ENCODE data around the gene RET.

The RET gene

DNA sequence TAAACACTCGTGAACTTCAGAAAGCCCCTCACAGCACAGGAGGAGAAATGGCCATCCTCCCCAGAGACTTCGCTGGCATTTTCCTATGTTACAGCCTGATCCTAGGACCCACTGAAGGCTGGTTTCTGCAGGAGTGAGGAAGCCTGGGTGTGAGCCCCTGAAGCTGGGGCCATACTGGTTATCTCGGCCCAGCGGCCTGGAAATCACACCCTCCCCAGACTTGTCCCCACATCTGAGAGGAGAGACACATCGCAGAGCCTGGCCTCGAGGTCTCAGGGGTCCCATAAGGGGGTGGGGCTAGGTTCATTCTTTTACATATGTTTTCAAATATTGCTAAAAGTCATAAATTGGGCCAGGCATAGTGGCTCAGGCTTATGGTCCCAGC is 17.5 kb upstream of the RET start:
- no peak overlapping the region for H4K5ac ChIP-seq (ENCODE audit: low read length)
- no peak overlapping the region for H3K23ac ChIP-seq (ENCODE audit: low read length)
- H3K79me1 ChIP-seq (ENCODE audit: low read length) = no peaks in the 10 kb centered on the region
- WGBS (ENCODE audit: extremely low coverage, insufficient coverage, low lambda C conversion rate) = no CpG with 5 or more reads among the region's 6 CpGs
- no peaks in the 10 kb centered on the region for H3K36me3 ChIP-seq (ENCODE audit: control insufficient read depth, insufficient read depth, low read length)
- H3K4ac ChIP-seq (ENCODE audit: low read depth, low read length) = no peak overlapping the region
- no peak overlapping the region for H3K9ac ChIP-seq (ENCODE audit: low read length)
- no peak overlapping the region for H3K27ac ChIP-seq (ENCODE audit: low read depth, low read length)
- H3K4me2 ChIP-seq (ENCODE audit: low read length) = no peak overlapping the region
- no peaks in the 10 kb centered on the region for H3K79me2 ChIP-seq (ENCODE audit: control insufficient read depth, insufficient read depth, low read length)
- no peaks in the 10 kb centered on the region for H3K4me1 ChIP-seq (ENCODE audit: control insufficient read depth, low read depth, low read length)
- H2BK120ac ChIP-seq (ENCODE audit: low read depth, low read length) = no peak overlapping the region
- no peak overlapping the region for H3K18ac ChIP-seq (ENCODE audit: low read length)
- H3K56ac ChIP-seq (ENCODE audit: low read length) = no peak overlapping the region
- no peak overlapping the region for H4K8ac ChIP-seq (ENCODE audit: low read depth, low read length)
- H3K4me3 ChIP-seq (ENCODE audit: low read length) = no peak overlapping the region
- no peak overlapping the region for H2AK5ac ChIP-seq (ENCODE audit: low read length)
- H2BK15ac ChIP-seq (replicated peaks; ENCODE audit: low read depth) = no peak overlapping the region
- H2BK5ac ChIP-seq (ENCODE audit: low read length) = no peak overlapping the region
- no peak for DNase-seq
- no peaks in the 10 kb centered on the region for H3K27me3 ChIP-seq (ENCODE audit: insufficient read depth, low read length, poor library complexity)

DNA sequence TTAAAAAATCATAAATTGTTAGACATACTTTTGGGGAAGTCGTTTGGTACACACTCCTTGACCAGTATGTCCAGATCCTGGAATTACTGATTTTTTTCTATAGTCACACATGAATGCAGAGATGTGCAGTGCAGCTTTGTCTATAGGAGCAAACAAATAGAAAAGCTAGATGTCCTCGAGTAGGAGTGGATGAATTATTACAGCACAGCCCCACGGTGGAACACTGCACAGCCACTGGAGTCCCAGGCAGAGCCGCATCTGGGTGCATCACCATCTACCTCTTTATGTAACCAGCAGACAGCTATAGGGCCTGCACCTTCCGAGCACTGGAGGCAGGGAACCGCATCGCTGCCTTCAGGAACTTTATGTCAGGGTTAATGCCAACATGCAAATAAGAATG is 17.0 kb upstream of the RET start:
- no CpG with 5 or more reads among the region's 7 CpGs for whole genome bisulfite sequencing (ENCODE audit: extremely low coverage, insufficient coverage, low lambda C conversion rate)

DNA sequence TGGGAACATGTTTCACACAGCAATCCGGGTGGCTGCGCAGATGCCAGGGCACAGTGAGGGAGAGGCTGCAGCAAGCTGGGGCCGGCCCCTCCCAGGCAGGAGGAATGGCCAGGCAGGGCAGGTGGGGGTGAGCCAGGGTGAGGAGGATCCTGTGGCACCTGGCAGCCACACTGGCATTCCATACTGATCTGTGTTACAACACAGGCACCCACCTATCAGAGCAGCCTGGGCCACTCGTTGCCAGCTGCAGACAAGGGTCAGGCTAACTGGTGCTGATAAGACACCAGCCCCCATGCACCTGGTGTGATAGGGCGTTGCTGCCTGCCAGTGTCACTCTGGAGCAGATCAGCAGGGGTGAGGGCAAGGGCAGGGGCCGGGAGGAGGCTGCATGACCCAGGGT is 16.6 kb upstream of the RET start:
- Histone ChIP-seq H3K4me1 (ENCODE audit: control insufficient read depth, low read depth, low read length) (no peaks in the 10 kb centered on the region), H3K18ac (ENCODE audit: low read length) (no peak overlapping the region), H2BK120ac (ENCODE audit: low read depth, low read length) (no peak overlapping the region), H3K4me3 (ENCODE audit: low read length) (no peak overlapping the region), H3K56ac (ENCODE audit: low read length) (no peak overlapping the region), H3K9ac (ENCODE audit: low read length) (no peak overlapping the region), H2AK5ac (ENCODE audit: low read length) (no peak overlapping the region), H3K36me3 (ENCODE audit: control insufficient read depth, insufficient read depth, low read length) (no peaks in the 10 kb centered on the region), H3K79me2 (ENCODE audit: control insufficient read depth, insufficient read depth, low read length) (no peaks in the 10 kb centered on the region), H3K23ac (ENCODE audit: low read length) (no peak overlapping the region), H3K4me2 (ENCODE audit: low read length) (no peak overlapping the region), H3K79me1 (ENCODE audit: low read length) (no peaks in the 10 kb centered on the region), H4K8ac (ENCODE audit: low read depth, low read length) (no peak overlapping the region), H3K4ac (ENCODE audit: low read depth, low read length) (no peak overlapping the region), H2BK15ac (replicated peaks; ENCODE audit: low read depth) (no peak overlapping the region), H3K27ac (ENCODE audit: low read depth, low read length) (no peak overlapping the region), H2BK5ac (ENCODE audit: low read length) (no peak overlapping the region), H4K5ac (ENCODE audit: low read length) (no peak overlapping the region), H3K27me3 (ENCODE audit: insufficient read depth, low read length, poor library complexity) (no peaks in the 10 kb centered on the region)
- DNase-seq = no peak
- no CpG with 5 or more reads among the region's 6 CpGs for WGBS (ENCODE audit: extremely low coverage, insufficient coverage, low lambda C conversion rate)

More for the DNA sequence above, 17.0 kb upstream of the RET start:
- H3K79me1 ChIP-seq (ENCODE audit: low read length) = no peaks in the 10 kb centered on the region
- no peaks in the 10 kb centered on the region for H3K4me1 ChIP-seq (ENCODE audit: control insufficient read depth, low read depth, low read length)
- H3K23ac ChIP-seq (ENCODE audit: low read length) = no peak overlapping the region
- no peak overlapping the region for H3K56ac ChIP-seq (ENCODE audit: low read length)
- no peak overlapping the region for H3K27ac ChIP-seq (ENCODE audit: low read depth, low read length)
- no peak overlapping the region for H3K4me3 ChIP-seq (ENCODE audit: low read length)
- H2BK5ac ChIP-seq (ENCODE audit: low read length) = no peak overlapping the region
- no peak overlapping the region for H4K5ac ChIP-seq (ENCODE audit: low read length)
- H2BK15ac ChIP-seq (replicated peaks; ENCODE audit: low read depth) = no peak overlapping the region
- H4K8ac ChIP-seq (ENCODE audit: low read depth, low read length) = no peak overlapping the region
- no peak overlapping the region for H3K9ac ChIP-seq (ENCODE audit: low read length)
- H3K4ac ChIP-seq (ENCODE audit: low read depth, low read length) = no peak overlapping the region
- DNase-seq = no peak
- no peaks in the 10 kb centered on the region for H3K27me3 ChIP-seq (ENCODE audit: insufficient read depth, low read length, poor library complexity)
- no peak overlapping the region for H3K18ac ChIP-seq (ENCODE audit: low read length)
- H2AK5ac ChIP-seq (ENCODE audit: low read length) = no peak overlapping the region
- H3K4me2 ChIP-seq (ENCODE audit: low read length) = no peak overlapping the region
- H3K36me3 ChIP-seq (ENCODE audit: control insufficient read depth, insufficient read depth, low read length) = no peaks in the 10 kb centered on the region
- H3K79me2 ChIP-seq (ENCODE audit: control insufficient read depth, insufficient read depth, low read length) = no peaks in the 10 kb centered on the region
- H2BK120ac ChIP-seq (ENCODE audit: low read depth, low read length) = no peak overlapping the region

DNA sequence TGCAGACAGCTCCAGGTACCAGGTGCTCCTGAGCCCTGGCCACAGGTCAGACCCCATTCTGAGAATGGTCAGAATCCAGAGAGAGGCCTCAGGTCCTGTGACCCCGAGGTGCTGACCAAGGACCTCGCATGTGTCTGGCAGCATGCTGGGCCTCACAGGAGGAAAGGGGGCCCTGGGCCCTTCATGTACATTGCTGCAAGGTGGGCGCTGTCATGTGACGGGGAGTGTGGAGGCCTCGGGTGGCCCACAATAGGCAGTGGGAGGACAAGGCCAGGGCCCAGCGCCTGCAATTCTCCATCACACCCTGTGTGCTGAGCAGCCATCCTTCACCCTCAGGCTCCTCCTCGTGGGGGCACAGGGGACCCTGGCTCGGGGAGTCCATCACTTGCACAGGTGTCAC is 15.5 kb upstream of the RET start:
- no peaks in the 10 kb centered on the region for H3K79me1 ChIP-seq (ENCODE audit: low read length)
- H3K27ac ChIP-seq (ENCODE audit: low read depth, low read length) = no peak overlapping the region
- H4K5ac ChIP-seq (ENCODE audit: low read length) = no peak overlapping the region
- no peaks in the 10 kb centered on the region for H3K79me2 ChIP-seq (ENCODE audit: control insufficient read depth, insufficient read depth, low read length)
- H2BK5ac ChIP-seq (ENCODE audit: low read length) = no peak overlapping the region
- H3K4me3 ChIP-seq (ENCODE audit: low read length) = no peak overlapping the region
- no peak overlapping the region for H3K4me2 ChIP-seq (ENCODE audit: low read length)
- no peak overlapping the region for H2BK15ac ChIP-seq (replicated peaks; ENCODE audit: low read depth)
- no CpG with 5 or more reads among the region's 8 CpGs for WGBS (ENCODE audit: extremely low coverage, insufficient coverage, low lambda C conversion rate)
- no peaks in the 10 kb centered on the region for H3K36me3 ChIP-seq (ENCODE audit: control insufficient read depth, insufficient read depth, low read length)
- H3K4me1 ChIP-seq (ENCODE audit: control insufficient read depth, low read depth, low read length) = no peaks in the 10 kb centered on the region
- no peak overlapping the region for H3K4ac ChIP-seq (ENCODE audit: low read depth, low read length)
- no peak overlapping the region for H3K9ac ChIP-seq (ENCODE audit: low read length)
- no peak overlapping the region for H3K23ac ChIP-seq (ENCODE audit: low read length)
- no peak overlapping the region for H2BK120ac ChIP-seq (ENCODE audit: low read depth, low read length)
- no peak overlapping the region for H3K56ac ChIP-seq (ENCODE audit: low read length)
- H2AK5ac ChIP-seq (ENCODE audit: low read length) = no peak overlapping the region
- no peaks in the 10 kb centered on the region for H3K27me3 ChIP-seq (ENCODE audit: insufficient read depth, low read length, poor library complexity)
- H3K18ac ChIP-seq (ENCODE audit: low read length) = no peak overlapping the region
- no peak overlapping the region for H4K8ac ChIP-seq (ENCODE audit: low read depth, low read length)
- DNase-seq = no peak

DNA sequence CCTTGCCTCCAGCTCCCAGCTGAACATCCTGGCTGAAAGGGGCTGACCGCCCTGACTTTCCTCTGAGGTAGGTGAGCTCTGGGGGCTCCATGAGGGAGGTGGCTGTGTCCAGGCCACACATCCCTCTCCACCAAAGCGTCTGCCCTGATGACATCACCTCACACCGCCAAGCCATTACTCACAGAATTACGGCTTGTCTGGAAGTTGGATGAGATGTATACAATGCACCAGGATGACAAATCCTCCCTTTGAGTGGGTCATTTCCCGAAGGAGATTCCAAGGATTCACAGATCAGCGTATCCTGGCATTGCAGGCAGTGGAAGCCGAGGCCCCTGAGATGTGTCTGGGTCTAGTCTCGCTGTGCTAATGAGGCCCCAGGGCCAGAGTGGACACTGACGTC is 15.1 kb upstream of the RET start:
- DNase-seq = no peak
- WGBS (ENCODE audit: extremely low coverage, insufficient coverage, low lambda C conversion rate) = no CpG with 5 or more reads among the region's 9 CpGs
- Histone ChIP-seq H3K4me1 (ENCODE audit: control insufficient read depth, low read depth, low read length) (no peaks in the 10 kb centered on the region), H3K36me3 (ENCODE audit: control insufficient read depth, insufficient read depth, low read length) (no peaks in the 10 kb centered on the region), H4K5ac (ENCODE audit: low read length) (no peak overlapping the region), H3K4ac (ENCODE audit: low read depth, low read length) (no peak overlapping the region), H2BK120ac (ENCODE audit: low read depth, low read length) (no peak overlapping the region), H2BK15ac (replicated peaks; ENCODE audit: low read depth) (no peak overlapping the region), H3K79me1 (ENCODE audit: low read length) (no peaks in the 10 kb centered on the region), H2AK5ac (ENCODE audit: low read length) (no peak overlapping the region), H3K27me3 (ENCODE audit: insufficient read depth, low read length, poor library complexity) (no peaks in the 10 kb centered on the region), H3K18ac (ENCODE audit: low read length) (no peak overlapping the region), H2BK5ac (ENCODE audit: low read length) (no peak overlapping the region), H3K27ac (ENCODE audit: low read depth, low read length) (no peak overlapping the region), H4K8ac (ENCODE audit: low read depth, low read length) (no peak overlapping the region), H3K4me2 (ENCODE audit: low read length) (no peak overlapping the region), H3K9ac (ENCODE audit: low read length) (no peak overlapping the region), H3K4me3 (ENCODE audit: low read length) (no peak overlapping the region), H3K56ac (ENCODE audit: low read length) (no peak overlapping the region), H3K79me2 (ENCODE audit: control insufficient read depth, insufficient read depth, low read length) (no peaks in the 10 kb centered on the region), H3K23ac (ENCODE audit: low read length) (no peak overlapping the region)

DNA sequence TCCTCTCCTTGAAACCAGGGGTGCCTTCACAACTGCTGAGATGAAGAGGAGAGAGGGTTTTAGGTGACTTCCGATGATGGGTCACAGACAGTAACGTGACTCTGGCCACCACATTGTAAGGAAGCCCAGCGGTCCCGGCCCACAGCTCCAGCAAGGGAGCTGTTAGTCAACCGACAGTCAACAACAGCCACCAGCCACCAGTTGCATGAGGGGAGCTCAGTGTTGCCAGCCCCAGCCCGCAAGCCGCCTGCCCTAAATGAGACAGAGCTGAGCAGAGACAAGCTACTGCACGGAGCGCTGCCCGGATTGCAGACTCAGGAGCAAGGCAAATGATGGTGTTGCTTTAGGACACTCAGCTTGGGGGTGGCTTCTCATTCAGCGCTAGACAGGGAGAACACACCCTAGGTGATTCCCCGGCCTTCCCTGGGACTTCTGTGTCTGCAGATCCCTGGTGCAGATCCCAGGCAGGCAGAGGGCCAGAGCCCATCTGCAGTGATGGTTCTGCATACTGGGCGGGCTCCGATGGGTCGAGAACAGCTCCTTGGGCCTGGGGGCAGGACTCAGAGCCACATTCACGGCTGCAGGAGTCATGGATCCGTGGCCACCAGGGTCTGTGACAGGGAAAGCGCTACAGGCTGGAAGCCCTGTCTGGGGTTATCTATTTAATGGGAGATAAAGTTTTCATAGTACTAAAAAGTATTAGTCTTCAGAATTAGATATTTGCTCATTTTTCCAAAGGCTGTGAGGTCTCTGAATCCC is 14.3 kb upstream of the RET start:
- no peak for DNase-seq
- H2BK15ac ChIP-seq (replicated peaks; ENCODE audit: low read depth) = no peak overlapping the region
- no peak overlapping the region for H2BK5ac ChIP-seq (ENCODE audit: low read length)
- no peaks in the 10 kb centered on the region for H3K36me3 ChIP-seq (ENCODE audit: control insufficient read depth, insufficient read depth, low read length)
- H3K4me3 ChIP-seq (ENCODE audit: low read length) = no peak overlapping the region
- H3K27ac ChIP-seq (ENCODE audit: low read depth, low read length) = no peak overlapping the region
- no peak overlapping the region for H2BK120ac ChIP-seq (ENCODE audit: low read depth, low read length)
- no peaks in the 10 kb centered on the region for H3K4me1 ChIP-seq (ENCODE audit: control insufficient read depth, low read depth, low read length)
- no peaks in the 10 kb centered on the region for H3K79me1 ChIP-seq (ENCODE audit: low read length)
- H3K4me2 ChIP-seq (ENCODE audit: low read length) = no peak overlapping the region
- no peak overlapping the region for H3K56ac ChIP-seq (ENCODE audit: low read length)
- no peak overlapping the region for H4K8ac ChIP-seq (ENCODE audit: low read depth, low read length)
- H3K9ac ChIP-seq (ENCODE audit: low read length) = no peak overlapping the region
- H3K18ac ChIP-seq (ENCODE audit: low read length) = no peak overlapping the region
- H3K23ac ChIP-seq (ENCODE audit: low read length) = no peak overlapping the region
- H3K27me3 ChIP-seq (ENCODE audit: insufficient read depth, low read length, poor library complexity) = no peaks in the 10 kb centered on the region
- H2AK5ac ChIP-seq (ENCODE audit: low read length) = no peak overlapping the region
- H4K5ac ChIP-seq (ENCODE audit: low read length) = no peak overlapping the region
- no peak overlapping the region for H3K4ac ChIP-seq (ENCODE audit: low read depth, low read length)
- WGBS (ENCODE audit: extremely low coverage, insufficient coverage, low lambda C conversion rate) = no CpG with 5 or more reads among the region's 18 CpGs
- no peaks in the 10 kb centered on the region for H3K79me2 ChIP-seq (ENCODE audit: control insufficient read depth, insufficient read depth, low read length)
